Esophagus muscularis mucosa (tissue), 3 donors: Measurements from ENCODE around the gene HTT.

Source experiments
- CTCF ChIP-seq, 3 experiments: fragments of 200-600 bp in 2 of 3; fragments of 450-650 bp in 1 of 3; sonication (generic) in 2 of 3; IDR thresholded peaks; one replicate each; pipeline ENCODE4 v1.5.1; 2017 to 2019; ENCODE audit warnings: antibody characterized with exemption in 3 of 3, mild to moderate bottlenecking in 2 of 3, moderate library complexity in 1 of 3
- POLR2A ChIP-seq: fragments of 450-650 bp; IDR thresholded peaks from one replicate; pipeline ENCODE4 v1.6.1; 2017; ENCODE audit warnings: antibody characterized with exemption, moderate library complexity, mild to moderate bottlenecking, low read depth

- TF ChIP-seq CTCF (IDR thresholded peaks at IDR 0.05) (no peak), POLR2A (no peak)
Measured at GRCh38 chr4:3201718-3202702, 127.5 kb downstream of the HTT start.
